Lower leg skin (tissue), 4 donors: ENCODE measurements around the gene CAPN9. TPM values are rescaled to one million over a fixed set of nuclear protein-coding genes. Genes with fewer than 3 reads are reported as not detected.

Experiments
- DNase-seq, 2 donors: peaks; one replicate each; pipeline ENCODE4 v3.0.0-alpha.2; 2019; ENCODE audit warnings: low spot score in 2 of 2
- H3K4me3 ChIP-seq: fragments of 200-600 bp; sonication (generic); 2 replicates; pipeline ENCODE4 v1.5.1; 2017; ENCODE audit warnings: mild to moderate bottlenecking, low read depth; ENCODE audit not compliant: poor library complexity, severe bottlenecking
- POLR2A ChIP-seq, 2 donors: fragments of 450-650 bp; IDR thresholded peaks; one replicate each; pipeline ENCODE4 v1.6.1; 2016 to 2017; ENCODE audit warnings: antibody characterized with exemption in 2 of 2, mild to moderate bottlenecking in 1 of 2, moderate library complexity in 1 of 2
- WGBS, 2 donors: methylation state at CpG; one replicate each; pipeline ENCODE4 v1.1.5; 2018; 5-methylcytosine and 5-hydroxymethylcytosine counted together
- intact Hi-C: fragments of 100-400 bp; cut with DNase I; formaldehyde crosslinking; loops from one replicate; pipeline ENCODE4 v1.15.0; 2023; ENCODE audit warnings: low total_unique reads
- total RNA-seq, 4 donors: library from RNA; depleted of rRNA; stranded (reverse); fragments of >200 nt; gene quantifications; one replicate each; pipeline ENCODE4 v1.1.0, GENCODE V29; 2016
- TF ChIP-seq, protein P1 (sequence below), 3 donors: fragments of 450-650 bp; IDR thresholded peaks; one replicate each; pipeline ENCODE4 v1.5.1; 2016; ENCODE audit warnings: antibody characterized with exemption in 3 of 3, mild to moderate bottlenecking in 3 of 3, moderate library complexity in 2 of 3

The CAPN9 gene
- total RNA-seq, 4 donors from 2014 or later, result 0.11 to 1.1 (median 0.27) TPM

DNA sequence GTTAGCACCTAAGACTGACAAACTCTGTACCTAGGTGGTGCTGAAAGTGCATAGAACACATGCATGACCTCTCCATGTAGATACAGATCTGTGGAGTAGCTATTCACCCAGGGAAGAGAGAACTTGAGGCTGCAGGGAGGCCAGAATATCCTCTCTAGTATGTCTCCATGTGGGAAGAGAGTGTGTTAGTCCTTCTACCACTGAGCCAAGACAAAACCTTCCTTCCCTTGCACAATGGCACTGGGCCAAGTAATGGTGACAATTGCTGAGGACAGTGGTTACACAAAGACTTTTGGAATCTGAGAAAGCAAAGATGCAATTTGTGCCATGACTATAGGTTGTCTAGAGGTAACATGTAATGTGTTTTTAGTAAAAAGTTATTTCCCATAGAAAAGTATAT, 68.8 kb downstream of the CAPN9 start:
- TF ChIP-seq POLR2A (IDR thresholded peaks at IDR 0.05), result no peak
- TF ChIP-seq, protein P1, sequence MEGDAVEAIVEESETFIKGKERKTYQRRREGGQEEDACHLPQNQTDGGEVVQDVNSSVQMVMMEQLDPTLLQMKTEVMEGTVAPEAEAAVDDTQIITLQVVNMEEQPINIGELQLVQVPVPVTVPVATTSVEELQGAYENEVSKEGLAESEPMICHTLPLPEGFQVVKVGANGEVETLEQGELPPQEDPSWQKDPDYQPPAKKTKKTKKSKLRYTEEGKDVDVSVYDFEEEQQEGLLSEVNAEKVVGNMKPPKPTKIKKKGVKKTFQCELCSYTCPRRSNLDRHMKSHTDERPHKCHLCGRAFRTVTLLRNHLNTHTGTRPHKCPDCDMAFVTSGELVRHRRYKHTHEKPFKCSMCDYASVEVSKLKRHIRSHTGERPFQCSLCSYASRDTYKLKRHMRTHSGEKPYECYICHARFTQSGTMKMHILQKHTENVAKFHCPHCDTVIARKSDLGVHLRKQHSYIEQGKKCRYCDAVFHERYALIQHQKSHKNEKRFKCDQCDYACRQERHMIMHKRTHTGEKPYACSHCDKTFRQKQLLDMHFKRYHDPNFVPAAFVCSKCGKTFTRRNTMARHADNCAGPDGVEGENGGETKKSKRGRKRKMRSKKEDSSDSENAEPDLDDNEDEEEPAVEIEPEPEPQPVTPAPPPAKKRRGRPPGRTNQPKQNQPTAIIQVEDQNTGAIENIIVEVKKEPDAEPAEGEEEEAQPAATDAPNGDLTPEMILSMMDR (IDR thresholded peaks at IDR 0.05), result no peak
- H3K4me3 ChIP-seq, result no peak overlapping the region
- intact Hi-C loops, result loop anchor here (10.0 kb wide), 1 partner anchor 1081 kb away; no protein-coding TSS in a partner anchor
- peak in 1 of 2 donors; percentile 11 for DNase-seq

GRCh38 chr1:230818367-230818766, 71.2 kb downstream of the CAPN9 start:
- no peak for TF ChIP-seq POLR2A (IDR thresholded peaks at IDR 0.05)
- TF ChIP-seq, protein P1 (IDR thresholded peaks at IDR 0.05), result no peak
- no peak overlapping the region for H3K4me3 ChIP-seq
- intact Hi-C loops, result loop anchor here (10.0 kb wide), 1 partner anchor 1084 kb away; no protein-coding TSS in a partner anchor
- WGBS, 2 donors, result 57 to 60% methylated on average over 1 of the region's 1 CpG
- no peak for DNase-seq

DNA sequence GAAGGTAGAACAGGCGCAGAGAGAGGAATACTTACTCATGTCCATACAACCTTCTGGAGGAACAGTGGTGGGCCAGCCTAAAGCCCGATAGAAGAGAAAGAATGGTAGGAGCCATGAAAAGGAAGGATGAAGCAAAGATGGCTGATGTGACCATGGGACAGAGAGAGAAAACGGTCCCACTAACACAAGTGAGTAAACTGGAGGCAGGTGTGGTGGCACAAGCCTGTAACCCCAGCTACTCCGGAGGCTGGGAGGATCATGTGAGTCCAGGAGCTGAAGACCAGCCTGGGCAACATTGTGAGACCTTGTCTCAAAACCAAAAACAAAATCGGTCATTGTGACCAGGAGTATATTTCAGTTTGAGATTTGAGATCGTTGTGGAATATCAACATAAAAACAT, 71.7 kb downstream of the CAPN9 start:
- intact Hi-C loops, result loop anchor here (10.0 kb wide), 1 partner anchor 1084 kb away; no protein-coding TSS in a partner anchor
- peak in 1 of 2 donors; percentile 3 for DNase-seq
- TF ChIP-seq, protein P1 (IDR thresholded peaks at IDR 0.05), result no peak
- TF ChIP-seq POLR2A (IDR thresholded peaks at IDR 0.05), result no peak
- WGBS, 2 donors, result 88 to 91% methylated on average over 6 of the region's 6 CpGs
- no peak overlapping the region for H3K4me3 ChIP-seq

DNA sequence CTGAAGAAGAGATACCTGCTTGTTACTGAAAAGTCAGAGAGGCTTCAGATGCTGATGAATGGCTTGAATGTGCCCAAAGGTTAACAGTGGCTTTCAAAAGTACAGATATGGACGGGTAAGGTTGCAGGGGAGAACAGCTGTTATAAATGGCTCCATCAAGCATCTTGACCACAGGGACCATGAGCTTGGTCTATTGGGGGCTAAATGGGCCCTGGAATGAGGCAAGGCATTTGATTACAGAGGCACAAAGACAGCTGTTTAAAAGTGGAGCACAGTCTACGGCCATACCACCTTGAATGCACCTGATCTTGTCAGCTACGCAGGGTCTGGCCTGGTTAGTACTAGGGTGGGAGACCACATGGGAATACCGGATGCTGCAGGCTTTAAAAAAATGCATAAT, 72.8 kb downstream of the CAPN9 start:
- WGBS, 2 donors, result 95% methylated on average over 4 of the region's 4 CpGs
- intact Hi-C loops, result loop anchor here (10.0 kb wide), 1 partner anchor 1085 kb away; no protein-coding TSS in a partner anchor
- TF ChIP-seq POLR2A (IDR thresholded peaks at IDR 0.05), result no peak
- TF ChIP-seq, protein P1 (IDR thresholded peaks at IDR 0.05), result no peak
- no peak overlapping the region for H3K4me3 ChIP-seq
- peak in 1 of 2 donors; percentile 6 for DNase-seq

DNA sequence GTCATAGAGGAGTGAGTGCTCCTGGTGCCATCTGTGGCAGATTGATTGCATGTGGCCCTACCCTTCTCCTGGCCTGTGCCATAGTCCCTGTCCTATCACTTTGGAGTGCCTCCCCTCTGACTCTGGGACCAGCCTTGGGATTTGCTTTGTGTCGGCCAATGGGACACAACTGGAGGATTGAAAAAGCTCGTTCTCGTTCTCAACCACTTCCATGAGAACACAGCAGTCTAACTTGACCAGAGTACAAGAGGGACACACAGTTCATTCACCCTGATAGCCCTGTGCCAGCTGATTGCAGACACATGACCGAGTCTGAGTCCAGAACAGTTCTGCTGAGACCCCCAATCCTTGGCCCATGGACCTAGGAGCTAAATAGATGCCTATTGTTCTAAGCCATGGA, 73.4 kb downstream of the CAPN9 start:
- DNase-seq, result peak in 1 of 2 donors; percentile 6
- TF ChIP-seq POLR2A (IDR thresholded peaks at IDR 0.05), result no peak
- TF ChIP-seq, protein P1 (IDR thresholded peaks at IDR 0.05), result no peak
- WGBS, 2 donors, result 89 to 94% methylated on average over 4 of the region's 4 CpGs
- no peak overlapping the region for H3K4me3 ChIP-seq
- intact Hi-C loops, result no loop called here

GRCh38 chr1:230821346-230821745, 74.2 kb downstream of the CAPN9 start:
- no peak overlapping the region for H3K4me3 ChIP-seq
- TF ChIP-seq, protein P1 (IDR thresholded peaks at IDR 0.05), result no peak
- TF ChIP-seq POLR2A (IDR thresholded peaks at IDR 0.05), result no peak
- peak in 1 of 2 donors; percentile 12 for DNase-seq
- WGBS, 2 donors, result 79 to 87% methylated on average over 4 of the region's 4 CpGs
- intact Hi-C loops, result no loop called here
